ENCODE results near the gene TAPBP. TPM values are rescaled to one million over a fixed set of nuclear protein-coding genes. Genes with fewer than 3 reads are reported as not detected.
"Not testable (repeated sequence)": the region's sequence is repeated elsewhere in the genome, so short reads cannot be mapped to it uniquely, and the experiment has no call there.

TAPBP gene
- polyA plus RNA-seq (2013, experiment 1 of 2), result 12.5 TPM
- 13.2 TPM for polyA plus RNA-seq (2013, experiment 2 of 2)

GRCh38 chr6:33313709-33314514 lies at the start of gene TAPBP:
TAPBP (minus strand) TSS chr6:33314078; CDS start chr6:33314041, 37 bp downstream.
- no peak within 1 kb of the TSS for H4K91ac ChIP-seq (ENCODE audit: low read depth, low read length, poor library complexity)
- DNase-seq (ENCODE audit: low spot score), result no peak
- peak within 1 kb of the TSS; percentile 77 for H2BK12ac ChIP-seq (ENCODE audit: low read length)
- H2AK5ac ChIP-seq (ENCODE audit: low read depth, low read length), result peak within 1 kb of the TSS; percentile 82
- H3K27ac ChIP-seq (replicated peaks; ENCODE audit: low read length), result peak within 1 kb of the TSS; percentile 12
- H3K4me3 ChIP-seq (ENCODE audit: low read length in 2 of 2), result peak within 1 kb of the TSS; percentile 74 to 79
- H4K8ac ChIP-seq (ENCODE audit: low read depth, low read length), result peak within 1 kb of the TSS; percentile 93
- peak within 1 kb of the TSS; percentile 56 for H2BK120ac ChIP-seq (ENCODE audit: low read depth, low read length)
- peak within 1 kb of the TSS; percentile 95 for H3K23ac ChIP-seq (ENCODE audit: low read depth, low read length, poor library complexity)
- H2BK15ac ChIP-seq (ENCODE audit: low read length), result peak within 1 kb of the TSS; percentile 76
- H3K9ac ChIP-seq (ENCODE audit: low read depth, low read length, poor library complexity), result peak within 1 kb of the TSS; percentile 97
- peak within 1 kb of the TSS; percentile 92 for H3K4me2 ChIP-seq (ENCODE audit: insufficient read depth, low read length, poor library complexity, severe bottlenecking)
- H3K9me3 ChIP-seq (replicated peaks in 1 of 2; ENCODE audit: control insufficient read depth in 2 of 2, insufficient read depth in 1 of 2, low read depth in 1 of 2, low read length in 2 of 2), result no peaks in the 10 kb centered on the region
- H2BK5ac ChIP-seq (ENCODE audit: low read length), result peak within 1 kb of the TSS; percentile 85
- H3K27me3 ChIP-seq (ENCODE audit: control insufficient read depth in 3 of 3, insufficient read depth in 3 of 3, low read depth in 1 of 3, low read length in 3 of 3), result peaks cover 0 to 16% (median 0%) of the 10 kb centered on the region in 3 experiments
- peak within 1 kb of the TSS; percentile 98 for H3K18ac ChIP-seq (ENCODE audit: low read length)
- H3K4ac ChIP-seq (ENCODE audit: low read length), result peak within 1 kb of the TSS; percentile 4
- H2AFZ ChIP-seq (ENCODE audit: low read length), result peak within 1 kb of the TSS; percentile 83
- no CpG with 5 or more reads among the region's 47 CpGs for WGBS, 2 donors (ENCODE audit: extremely low coverage in 2 of 2, insufficient read length in 2 of 2, insufficient replicate concordance in 1 of 2)
- H3K79me1 ChIP-seq (ENCODE audit: low read depth, low read length), result peaks cover 3% of the 10 kb centered on the region
- peaks cover 7 to 25% of the 10 kb centered on the region in 2 donors for H3K36me3 ChIP-seq (replicated peaks in 1 of 2; ENCODE audit: control insufficient read depth in 2 of 2, insufficient read depth in 2 of 2, low read length in 2 of 2)
- H3K4me1 ChIP-seq (ENCODE audit: control insufficient read depth in 2 of 2, insufficient read depth in 1 of 2, low read depth in 1 of 2, low read length in 2 of 2), result peaks cover 20 to 28% of the 10 kb centered on the region in 2 donors
- H3K14ac ChIP-seq (ENCODE audit: low read length), result peak within 1 kb of the TSS; percentile 59

GRCh38 chr6:33363486-33363885 lies 49.6 kb upstream of the TAPBP start:
- not testable (repeated sequence) for H3K9me3 ChIP-seq (replicated peaks in 1 of 2; ENCODE audit: control insufficient read depth in 2 of 2, insufficient read depth in 1 of 2, low read depth in 1 of 2, low read length in 2 of 2); H4K8ac ChIP-seq (ENCODE audit: low read depth, low read length); DNase-seq (ENCODE audit: low spot score)

GRCh38 chr6:33359331-33359730 lies 45.5 kb upstream of the TAPBP start:
- Histone ChIP-seq H4K91ac (ENCODE audit: low read depth, low read length, poor library complexity) (no peak overlapping the region), H2BK120ac (ENCODE audit: low read depth, low read length) (no peak overlapping the region), H3K4me1 (ENCODE audit: control insufficient read depth in 2 of 2, insufficient read depth in 1 of 2, low read depth in 1 of 2, low read length in 2 of 2) (peaks cover 3 to 5% of the 10 kb centered on the region in 2 donors), H3K27ac (replicated peaks; ENCODE audit: low read length) (no peak overlapping the region), H3K4me2 (ENCODE audit: insufficient read depth, low read length, poor library complexity, severe bottlenecking) (no peak overlapping the region), H3K4me3 (ENCODE audit: low read length in 2 of 2) (no peak overlapping the region), H2BK12ac (ENCODE audit: low read length) (no peak overlapping the region), H2AK5ac (ENCODE audit: low read depth, low read length) (no peak overlapping the region), H3K36me3 (replicated peaks in 1 of 2; ENCODE audit: control insufficient read depth in 2 of 2, insufficient read depth in 2 of 2, low read length in 2 of 2) (no peaks in the 10 kb centered on the region), H3K79me1 (ENCODE audit: low read depth, low read length) (peaks cover 1% of the 10 kb centered on the region), H3K14ac (ENCODE audit: low read length) (no peak overlapping the region), H3K23ac (ENCODE audit: low read depth, low read length, poor library complexity) (no peak overlapping the region), H2BK15ac (ENCODE audit: low read length) (no peak overlapping the region), H3K27me3 (ENCODE audit: control insufficient read depth in 3 of 3, insufficient read depth in 3 of 3, low read depth in 1 of 3, low read length in 3 of 3) (no peaks in the 10 kb centered on the region), H3K9ac (ENCODE audit: low read depth, low read length, poor library complexity) (no peak overlapping the region), H2AFZ (ENCODE audit: low read length) (no peak overlapping the region), H3K9me3 (replicated peaks in 1 of 2; ENCODE audit: control insufficient read depth in 2 of 2, insufficient read depth in 1 of 2, low read depth in 1 of 2, low read length in 2 of 2) (no peaks in the 10 kb centered on the region), H4K8ac (ENCODE audit: low read depth, low read length) (no peak overlapping the region), H3K4ac (ENCODE audit: low read length) (no peak overlapping the region), H2BK5ac (ENCODE audit: low read length) (no peak overlapping the region), H3K18ac (ENCODE audit: low read length) (no peak overlapping the region)
- DNase-seq (ENCODE audit: low spot score), result no peak

More at GRCh38 chr6:33363486-33363885, 49.6 kb upstream of the TAPBP start:
- not testable (repeated sequence) for H2BK5ac ChIP-seq (ENCODE audit: low read length); H3K27me3 ChIP-seq (ENCODE audit: control insufficient read depth in 3 of 3, insufficient read depth in 3 of 3, low read depth in 1 of 3, low read length in 3 of 3); H3K36me3 ChIP-seq (replicated peaks in 1 of 2; ENCODE audit: control insufficient read depth in 2 of 2, insufficient read depth in 2 of 2, low read length in 2 of 2); H3K14ac ChIP-seq (ENCODE audit: low read length); H3K4me3 ChIP-seq (ENCODE audit: low read length in 2 of 2); H3K79me1 ChIP-seq (ENCODE audit: low read depth, low read length); H2BK12ac ChIP-seq (ENCODE audit: low read length); H2BK120ac ChIP-seq (ENCODE audit: low read depth, low read length); H3K27ac ChIP-seq (replicated peaks; ENCODE audit: low read length); H2BK15ac ChIP-seq (ENCODE audit: low read length); H4K91ac ChIP-seq (ENCODE audit: low read depth, low read length, poor library complexity); H3K23ac ChIP-seq (ENCODE audit: low read depth, low read length, poor library complexity); H2AFZ ChIP-seq (ENCODE audit: low read length); H3K9ac ChIP-seq (ENCODE audit: low read depth, low read length, poor library complexity); H3K4me2 ChIP-seq (ENCODE audit: insufficient read depth, low read length, poor library complexity, severe bottlenecking); H3K4ac ChIP-seq (ENCODE audit: low read length); H3K18ac ChIP-seq (ENCODE audit: low read length); H2AK5ac ChIP-seq (ENCODE audit: low read depth, low read length)
- no CpG with 5 or more reads among the region's 12 CpGs for WGBS, 2 donors (ENCODE audit: extremely low coverage in 2 of 2, insufficient read length in 2 of 2, insufficient replicate concordance in 1 of 2)
- peaks cover 3 to 11% of the 10 kb centered on the region in 2 donors for H3K4me1 ChIP-seq (ENCODE audit: control insufficient read depth in 2 of 2, insufficient read depth in 1 of 2, low read depth in 1 of 2, low read length in 2 of 2)

- H3K4me1 ChIP-seq (ENCODE audit: control insufficient read depth in 2 of 2, insufficient read depth in 1 of 2, low read depth in 1 of 2, low read length in 2 of 2); H3K9ac ChIP-seq (ENCODE audit: low read depth, low read length, poor library complexity); H3K14ac ChIP-seq (ENCODE audit: low read length); H4K91ac ChIP-seq (ENCODE audit: low read depth, low read length, poor library complexity); DNase-seq (ENCODE audit: low spot score); H3K4me3 ChIP-seq (ENCODE audit: low read length in 2 of 2); H3K79me1 ChIP-seq (ENCODE audit: low read depth, low read length); H3K9me3 ChIP-seq (replicated peaks in 1 of 2; ENCODE audit: control insufficient read depth in 2 of 2, insufficient read depth in 1 of 2, low read depth in 1 of 2, low read length in 2 of 2); H3K4ac ChIP-seq (ENCODE audit: low read length); H2BK15ac ChIP-seq (ENCODE audit: low read length); H2BK12ac ChIP-seq (ENCODE audit: low read length); H2AFZ ChIP-seq (ENCODE audit: low read length); H2AK5ac ChIP-seq (ENCODE audit: low read depth, low read length); H3K4me2 ChIP-seq (ENCODE audit: insufficient read depth, low read length, poor library complexity, severe bottlenecking); H3K23ac ChIP-seq (ENCODE audit: low read depth, low read length, poor library complexity); H2BK120ac ChIP-seq (ENCODE audit: low read depth, low read length); H3K36me3 ChIP-seq (replicated peaks in 1 of 2; ENCODE audit: control insufficient read depth in 2 of 2, insufficient read depth in 2 of 2, low read length in 2 of 2); H4K8ac ChIP-seq (ENCODE audit: low read depth, low read length); H3K27ac ChIP-seq (replicated peaks; ENCODE audit: low read length); H3K27me3 ChIP-seq (ENCODE audit: control insufficient read depth in 3 of 3, insufficient read depth in 3 of 3, low read depth in 1 of 3, low read length in 3 of 3): not testable (repeated sequence)
- peak overlapping the region; percentile 76 for H3K18ac ChIP-seq (ENCODE audit: low read length)
- WGBS, 2 donors (ENCODE audit: extremely low coverage in 2 of 2, insufficient read length in 2 of 2, insufficient replicate concordance in 1 of 2), result no CpG with 5 or more reads among the region's 13 CpGs
- H2BK5ac ChIP-seq (ENCODE audit: low read length), result peak overlapping the region; percentile 82
These were observed 43.4 kb upstream of the TAPBP start for GRCh38 chr6:33357160-33357871.

All from neuronal stem cell (in vitro differentiated cells).